ENCODE measurements around the gene LRMDA. TPM values are rescaled to one million over a fixed set of nuclear protein-coding genes. Genes with fewer than 3 reads are reported as not detected.

Gene LRMDA
- total and polyA plus RNA-seq, 10 of the 15 experiments (the other 5 are each of a cell fraction or from before 2014, with no cell fraction given), result 0.07 to 0.54 (median 0.29) TPM; not detected in 4

- TF ChIP-seq MEF2B (IDR thresholded peaks at IDR 0.05; ENCODE audit: partially characterized antibody, poor library complexity, severe bottlenecking) (no peak), KLF5 (IDR thresholded peaks at IDR 0.05; ENCODE audit: partially characterized antibody) (no peak), TAF1 (IDR thresholded peaks at IDR 0.05; ENCODE audit: borderline replicate concordance, low read depth, low read length) (no peak), NR2C1 (IDR thresholded peaks at IDR 0.05) (no peak), KDM1A (IDR thresholded peaks at IDR 0.05; ENCODE audit: borderline replicate concordance) (no peak), SIN3A (IDR thresholded peaks at IDR 0.05; ENCODE audit: low read depth, low read length) (no peak), HCFC1 (IDR thresholded peaks at IDR 0.05; ENCODE audit: low read length) (no peak), BMI1 (IDR thresholded peaks at IDR 0.05; ENCODE audit: borderline replicate concordance) (no peak)
These were observed 307.5 kb downstream of the LRMDA start (continued) for GRCh38 chr10:75738924-75739323.

DNA sequence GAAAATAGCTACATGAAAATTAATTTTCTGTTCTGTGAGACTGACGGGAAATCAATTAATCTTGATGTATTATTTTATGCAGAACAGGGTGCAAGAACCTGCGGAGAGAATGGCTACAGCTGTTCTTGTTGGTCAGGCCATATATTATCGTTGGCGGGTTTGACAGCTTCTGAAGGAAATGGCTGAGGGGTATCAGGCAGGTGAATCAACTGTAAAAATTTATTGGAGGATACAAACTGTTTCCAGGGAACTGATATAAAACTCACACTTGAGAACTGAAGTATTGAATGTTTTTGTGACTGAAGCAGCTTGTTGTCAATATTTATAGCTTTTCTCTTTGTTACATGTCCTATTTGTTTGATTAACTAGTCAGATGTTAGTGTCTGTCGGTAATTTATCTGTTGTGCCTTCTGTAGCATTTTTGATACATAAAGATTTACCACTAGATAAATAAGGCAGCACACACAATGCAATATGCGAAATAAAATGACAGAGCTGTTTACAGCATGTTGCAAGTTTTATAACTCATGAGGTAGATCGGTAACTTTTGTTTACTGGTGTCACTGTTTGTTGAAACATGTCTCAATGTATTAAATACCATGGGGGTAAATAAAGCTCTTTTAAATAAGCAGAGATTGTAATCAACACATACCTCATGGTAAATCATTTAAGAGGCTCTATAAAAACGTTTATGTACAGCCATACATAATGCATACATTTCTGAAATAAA is 308.2 kb downstream of the LRMDA start:
- Histone ChIP-seq H3K9ac (ENCODE audit: control insufficient read depth, insufficient read depth, low read length) (no peak overlapping the region), H3K4me2 (ENCODE audit: control insufficient read depth, insufficient read depth) (no peak overlapping the region), H2AFZ (ENCODE audit: control insufficient read depth, low read depth, low read length) (no peak overlapping the region), H3K27me3 (replicated peaks in 1 of 2; ENCODE audit: control insufficient read depth in 2 of 2, insufficient read depth in 2 of 2, low read length in 1 of 2) (no peaks in the 10 kb centered on the region), H3K27ac (ENCODE audit: control insufficient read depth, insufficient read depth) (no peak overlapping the region), H3K4me3 (no peak overlapping the region), H3K9me3 (replicated peaks; ENCODE audit: control insufficient read depth, insufficient read depth, low read length) (no peaks in the 10 kb centered on the region; the same call in 2 of the 3 replicates), H3K79me2 (ENCODE audit: control insufficient read depth, insufficient read depth, low read length) (no peaks in the 10 kb centered on the region), H4K20me1 (ENCODE audit: control insufficient read depth, insufficient read depth) (no peaks in the 10 kb centered on the region), H3K4me1 (ENCODE audit: control insufficient read depth, insufficient read depth, low read length) (no peaks in the 10 kb centered on the region), H3K36me3 (ENCODE audit: control insufficient read depth in 2 of 2, insufficient read depth in 2 of 2, low read length in 1 of 2) (no peaks in the 10 kb centered on the region)
- ChIA-PET SMC1A (ENCODE audit: uncharacterized antibody, unreplicated experiment) (interaction anchor here (0.9 to 1.2 kb wide), 3 partner anchors 16 to 34 kb away, joined by 3 to 4 read pairs (median 3); no protein-coding TSS in a partner anchor), POLR2A (interaction anchor here (0.8 kb wide), 1 partner anchor 13 kb away, joined by 3 read pairs; no protein-coding TSS in a partner anchor), CTCF (interaction anchor here (0.8 kb wide), 1 partner anchor 13 kb away, joined by 3 read pairs; no protein-coding TSS in a partner anchor), RAD21 (ENCODE audit: unreplicated experiment) (no interaction called here)
- no TSS peak for BruUV-seq (replicated peaks)
- FAIRE-seq (no peak), ATAC-seq (no peak), DNase-seq (ENCODE audit: low read depth, low spot score) (no peak)
- TF ChIP-seq SUPT20H (IDR thresholded peaks at IDR 0.05; ENCODE audit: borderline replicate concordance, control insufficient read depth, low read depth, low read length) (no peak), GABPA (IDR thresholded peaks at IDR 0.05; ENCODE audit: low read depth) (no peak), EGR1 (IDR thresholded peaks at IDR 0.05; ENCODE audit: borderline replicate concordance in 1 of 2, low read depth in 2 of 2, low read length in 2 of 2) (no peak)
- TF ChIP-seq, protein P1, sequence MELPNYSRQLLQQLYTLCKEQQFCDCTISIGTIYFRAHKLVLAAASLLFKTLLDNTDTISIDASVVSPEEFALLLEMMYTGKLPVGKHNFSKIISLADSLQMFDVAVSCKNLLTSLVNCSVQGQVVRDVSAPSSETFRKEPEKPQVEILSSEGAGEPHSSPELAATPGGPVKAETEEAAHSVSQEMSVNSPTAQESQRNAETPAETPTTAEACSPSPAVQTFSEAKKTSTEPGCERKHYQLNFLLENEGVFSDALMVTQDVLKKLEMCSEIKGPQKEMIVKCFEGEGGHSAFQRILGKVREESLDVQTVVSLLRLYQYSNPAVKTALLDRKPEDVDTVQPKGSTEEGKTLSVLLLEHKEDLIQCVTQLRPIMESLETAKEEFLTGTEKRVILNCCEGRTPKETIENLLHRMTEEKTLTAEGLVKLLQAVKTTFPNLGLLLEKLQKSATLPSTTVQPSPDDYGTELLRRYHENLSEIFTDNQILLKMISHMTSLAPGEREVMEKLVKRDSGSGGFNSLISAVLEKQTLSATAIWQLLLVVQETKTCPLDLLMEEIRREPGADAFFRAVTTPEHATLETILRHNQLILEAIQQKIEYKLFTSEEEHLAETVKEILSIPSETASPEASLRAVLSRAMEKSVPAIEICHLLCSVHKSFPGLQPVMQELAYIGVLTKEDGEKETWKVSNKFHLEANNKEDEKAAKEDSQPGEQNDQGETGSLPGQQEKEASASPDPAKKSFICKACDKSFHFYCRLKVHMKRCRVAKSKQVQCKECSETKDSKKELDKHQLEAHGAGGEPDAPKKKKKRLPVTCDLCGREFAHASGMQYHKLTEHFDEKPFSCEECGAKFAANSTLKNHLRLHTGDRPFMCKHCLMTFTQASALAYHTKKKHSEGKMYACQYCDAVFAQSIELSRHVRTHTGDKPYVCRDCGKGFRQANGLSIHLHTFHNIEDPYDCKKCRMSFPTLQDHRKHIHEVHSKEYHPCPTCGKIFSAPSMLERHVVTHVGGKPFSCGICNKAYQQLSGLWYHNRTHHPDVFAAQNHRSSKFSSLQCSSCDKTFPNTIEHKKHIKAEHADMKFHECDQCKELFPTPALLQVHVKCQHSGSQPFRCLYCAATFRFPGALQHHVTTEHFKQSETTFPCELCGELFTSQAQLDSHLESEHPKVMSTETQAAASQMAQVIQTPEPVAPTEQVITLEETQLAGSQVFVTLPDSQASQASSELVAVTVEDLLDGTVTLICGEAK (IDR thresholded peaks at IDR 0.05; ENCODE audit: borderline replicate concordance), result no peak
- 50% methylated on average over 8 of the region's 8 CpGs for WGBS (ENCODE audit: insufficient coverage, insufficient replicate concordance, low lambda C conversion rate, missing lambda C conversion rate)
- in situ Hi-C loops (cut with MboI), result no loop called here
- intact Hi-C loops (cut with micrococcal nuclease; ENCODE audit: unreplicated experiment), result no loop called here

Data from GM12878 (cell line).